HEK293 (cell line): Measurements from ENCODE around the gene PROCA1.
"Not testable (repeated sequence)": the region's sequence is repeated elsewhere in the genome, so short reads cannot be mapped to it uniquely, and the experiment has no call there.

Experiments
- CTCF ChIA-PET: fragments of 350-600 bp; formaldehyde crosslinking; extraction: SDS; loops from one replicate; lab custom pipeline; 2021; ENCODE audit warnings: antibody characterized with exemption; lab: Yijun Ruan, JAX
- POLR2A ChIA-PET: fragments of 300-600 bp; formaldehyde crosslinking; extraction: SDS; loops from one replicate; lab custom pipeline; 2020; ENCODE audit warnings: antibody characterized with exemption, inconsistent platforms; lab: Yijun Ruan, JAX
- H3K27ac ChIP-seq: fragments of 200-500 bp; sonication (Bioruptor generic); 2 replicates; pipeline ENCODE4 v1.5.1; 2014; ENCODE audit warnings: low read depth, low read length, control low read depth, inconsistent platforms; ENCODE audit errors: extremely low read depth
- H3K36me3 ChIP-seq, 2 experiments: fragments of 200-500 bp in 1 of 2; sonication (Bioruptor generic) in 1 of 2; 1 replicate in 1 of 2; 2 replicates in 1 of 2; pipeline ENCODE4 v1.5.1; 2014 to 2017; ENCODE audit warnings: inconsistent platforms in 2 of 2, low read length in 2 of 2; ENCODE audit not compliant: control insufficient read depth in 2 of 2, insufficient read depth in 1 of 2
- H3K4me1 ChIP-seq: fragments of 200-500 bp; sonication (Bioruptor generic); 2 replicates; pipeline ENCODE4 v1.5.1; 2014; ENCODE audit warnings: mild to moderate bottlenecking, low read length, inconsistent platforms; ENCODE audit not compliant: control insufficient read depth, insufficient read depth
- H3K4me3 ChIP-seq: 2 replicates; pipeline ENCODE4 v1.5.1; 2011; ENCODE audit warnings: low read depth, mild to moderate bottlenecking, control low read depth, low read length, moderate library complexity
- H3K9me3 ChIP-seq: fragments of 200-500 bp; sonication (Bioruptor generic); 2 replicates; pipeline ENCODE4 v1.5.1; 2014; ENCODE audit warnings: low read depth, low read length, inconsistent platforms; ENCODE audit not compliant: control insufficient read depth, insufficient read depth
- BCL11A ChIP-seq: fragments of 450-650 bp; formaldehyde crosslinking; IDR thresholded peaks from 2 replicates; pipeline ENCODE4 v1.5.1; 2016; ENCODE audit warnings: low read depth, missing biosample characterization, missing genetic modification characterization
- GLI4 ChIP-seq: fragments of 450-650 bp; formaldehyde crosslinking; IDR thresholded peaks from 2 replicates; pipeline ENCODE4 v1.5.1; 2016; ENCODE audit warnings: missing biosample characterization, missing genetic modification characterization
- GLIS2 ChIP-seq: fragments of 450-650 bp; formaldehyde crosslinking; IDR thresholded peaks from 2 replicates; pipeline ENCODE4 v1.5.1; 2016; ENCODE audit warnings: missing biosample characterization, missing genetic modification characterization
- MYNN ChIP-seq: fragments of 450-650 bp; formaldehyde crosslinking; IDR thresholded peaks from 2 replicates; pipeline ENCODE4 v1.5.1; 2016; ENCODE audit warnings: missing biosample characterization, missing genetic modification characterization, borderline replicate concordance
- ZBTB1 ChIP-seq: fragments of 450-650 bp; formaldehyde crosslinking; IDR thresholded peaks from 2 replicates; pipeline ENCODE4 v1.5.1; 2016; ENCODE audit warnings: missing biosample characterization, missing genetic modification characterization
- ZIC2 ChIP-seq: fragments of 450-650 bp; formaldehyde crosslinking; IDR thresholded peaks from 2 replicates; pipeline ENCODE4 v1.5.1; 2016; ENCODE audit warnings: missing biosample characterization, missing genetic modification characterization
- ZNF239 ChIP-seq: fragments of 450-650 bp; formaldehyde crosslinking; IDR thresholded peaks from 2 replicates; pipeline ENCODE4 v1.5.1; 2016; ENCODE audit warnings: missing biosample characterization, missing genetic modification characterization
- ZNF266 ChIP-seq: fragments of 450-650 bp; formaldehyde crosslinking; IDR thresholded peaks from 2 replicates; pipeline ENCODE4 v1.5.1; 2016; ENCODE audit warnings: missing biosample characterization, missing genetic modification characterization, low read depth
- ZNF302 ChIP-seq: fragments of 450-650 bp; formaldehyde crosslinking; IDR thresholded peaks from 2 replicates; pipeline ENCODE4 v1.5.1; 2016; ENCODE audit warnings: missing biosample characterization, missing genetic modification characterization, low read depth
- ZNF394 ChIP-seq: fragments of 450-650 bp; formaldehyde crosslinking; IDR thresholded peaks from 2 replicates; pipeline ENCODE4 v1.5.1; 2016; ENCODE audit warnings: missing biosample characterization, missing genetic modification characterization, mild to moderate bottlenecking, moderate library complexity, borderline replicate concordance
- ZNF521 ChIP-seq: fragments of 450-650 bp; formaldehyde crosslinking; IDR thresholded peaks from 2 replicates; pipeline ENCODE4 v1.5.1; 2017; ENCODE audit warnings: missing biosample characterization, mild to moderate bottlenecking, missing genetic modification characterization
- ZNF629 ChIP-seq: fragments of 450-650 bp; formaldehyde crosslinking; IDR thresholded peaks from 2 replicates; pipeline ENCODE4 v1.5.1; 2017; ENCODE audit warnings: missing biosample characterization, missing genetic modification characterization
- ZXDB ChIP-seq: fragments of 450-650 bp; formaldehyde crosslinking; IDR thresholded peaks from 2 replicates; pipeline ENCODE4 v1.5.1; 2016; ENCODE audit warnings: missing biosample characterization, missing genetic modification characterization
- TF ChIP-seq, protein P1 (sequence below): fragments of 450-650 bp; formaldehyde crosslinking; IDR thresholded peaks from 2 replicates; pipeline ENCODE4 v1.5.1; 2017; ENCODE audit warnings: missing biosample characterization, missing genetic modification characterization
- TF ChIP-seq, protein P2 (sequence below): fragments of 450-650 bp; formaldehyde crosslinking; IDR thresholded peaks from 2 replicates; pipeline ENCODE4 v1.5.1; 2016; ENCODE audit warnings: missing biosample characterization, missing genetic modification characterization
- TF ChIP-seq, protein P3 (sequence below): fragments of 450-650 bp; formaldehyde crosslinking; IDR thresholded peaks from 2 replicates; pipeline ENCODE4 v1.5.1; 2016; ENCODE audit warnings: missing biosample characterization, missing genetic modification characterization
- TF ChIP-seq, protein P4 (sequence below): fragments of 450-650 bp; formaldehyde crosslinking; IDR thresholded peaks from 2 replicates; pipeline ENCODE4 v1.5.1; 2016; ENCODE audit warnings: missing biosample characterization, missing genetic modification characterization

PROCA1 gene

DNA sequence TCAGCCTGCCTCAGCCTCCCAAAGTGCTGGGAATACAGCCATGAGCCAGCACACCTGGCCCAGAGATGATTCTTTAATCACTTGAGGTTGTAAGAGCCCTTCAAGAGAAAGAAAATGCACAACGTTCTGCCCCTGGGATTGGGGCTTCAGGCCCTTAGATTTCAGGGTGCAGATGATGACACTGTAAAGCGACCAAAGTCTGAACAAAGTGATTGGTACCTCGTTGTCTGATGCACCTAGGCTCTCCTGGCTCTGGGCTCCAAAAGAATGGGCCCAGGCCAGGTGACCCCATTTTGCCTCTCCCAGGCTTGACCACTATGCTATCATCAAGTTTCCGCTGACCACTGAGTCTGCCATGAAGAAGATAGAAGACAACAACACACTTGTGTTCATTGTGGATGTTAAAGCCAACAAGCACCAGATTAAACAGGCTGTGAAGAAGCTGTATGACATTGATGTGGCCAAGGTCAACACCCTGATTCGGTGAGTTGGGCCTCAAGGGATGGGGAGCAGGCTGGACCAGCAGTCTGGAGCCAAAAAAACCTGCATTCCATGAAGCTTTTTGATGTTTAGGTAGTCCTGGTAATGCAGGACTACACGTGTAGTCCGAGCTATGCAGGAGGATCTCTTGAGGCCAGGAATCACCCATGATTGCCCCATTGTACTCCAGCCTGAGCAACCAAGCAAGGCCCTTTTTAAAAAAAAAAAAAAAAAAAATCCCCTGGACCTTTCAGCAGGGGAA lies 10.9 kb upstream of the PROCA1 start:
- 0 out of 2 replicates have a peak, but pooled peaks have one; percentile 4 for TF ChIP-seq ZNF629 (tag by site-specific recombination)
- TF ChIP-seq BCL11A, result no peak
- no peak for TF ChIP-seq ZIC2 (tag by site-specific recombination)
- TF ChIP-seq ZBTB1 (tag by site-specific recombination), result no peak
- TF ChIP-seq GLI4 (tag by site-specific recombination), result no peak
- no peak for TF ChIP-seq ZNF521 (tag by site-specific recombination)
- no peak for TF ChIP-seq ZNF302 (tag by site-specific recombination)
- POLR2A ChIA-PET, result interaction anchor here (0.5 to 4.3 kb wide), 6 partner anchors 10 to 454 kb away, joined by 3 to 190 read pairs (median 4); partner anchors contain the start of gene PROCA1
- Histone ChIP-seq H3K36me3 (peaks cover 26 to 53% of the 10 kb centered on the region in 2 experiments), H3K4me1 (peaks cover 21% of the 10 kb centered on the region), H3K27ac (peak overlapping the region; percentile 90), H3K4me3 (no peak overlapping the region; the same call in 1 of the 2 replicates), H3K9me3 (no peaks in the 10 kb centered on the region)
- CTCF ChIA-PET, result interaction anchor here (0.7 to 13.6 kb wide), 3 partner anchors 24 to 684 kb away, joined by 3 to 445 read pairs (median 4); partner anchors contain the start of gene TRAF4

DNA sequence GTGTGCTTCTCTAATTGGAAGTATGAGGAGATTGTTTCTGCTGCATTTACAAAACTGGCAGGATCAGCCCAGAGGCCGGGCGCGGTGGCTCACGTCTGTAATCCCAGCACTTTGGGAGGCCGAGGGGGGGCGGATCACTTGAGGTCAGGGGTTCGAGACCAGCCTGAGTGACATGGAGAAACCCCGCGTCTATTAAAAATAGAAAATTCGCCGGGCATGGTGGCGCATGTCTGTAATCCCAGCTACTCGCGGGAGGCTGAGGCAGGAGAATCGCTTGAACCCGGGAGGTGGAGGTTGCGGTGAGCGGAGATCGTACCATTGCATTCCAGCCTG lies 9.3 kb upstream of the PROCA1 start:
- ChIA-PET POLR2A (interaction anchor here (0.6 to 4.3 kb wide), 6 partner anchors 14 to 231 kb away, joined by 3 to 190 read pairs (median 3); partner anchors contain the start of genes BLTP2 and PROCA1), CTCF (interaction anchor here (0.6 to 13.6 kb wide), 7 partner anchors 26 to 232 kb away, joined by 3 to 445 read pairs (median 4); partner anchors contain the start of genes BLTP2 and TRAF4)
- TF ChIP-seq MYNN (tag by site-specific recombination), result 0 out of 2 replicates have a peak, but pooled peaks have one; percentile 26
- 0 out of 2 replicates have a peak, but pooled peaks have one; percentile 22 for TF ChIP-seq GLIS2 (tag by site-specific recombination)
- TF ChIP-seq, protein P1, sequence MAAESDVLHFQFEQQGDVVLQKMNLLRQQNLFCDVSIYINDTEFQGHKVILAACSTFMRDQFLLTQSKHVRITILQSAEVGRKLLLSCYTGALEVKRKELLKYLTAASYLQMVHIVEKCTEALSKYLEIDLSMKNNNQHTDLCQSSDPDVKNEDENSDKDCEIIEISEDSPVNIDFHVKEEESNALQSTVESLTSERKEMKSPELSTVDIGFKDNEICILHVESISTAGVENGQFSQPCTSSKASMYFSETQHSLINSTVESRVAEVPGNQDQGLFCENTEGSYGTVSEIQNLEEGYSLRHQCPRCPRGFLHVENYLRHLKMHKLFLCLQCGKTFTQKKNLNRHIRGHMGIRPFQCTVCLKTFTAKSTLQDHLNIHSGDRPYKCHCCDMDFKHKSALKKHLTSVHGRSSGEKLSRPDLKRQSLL (tag by site-specific recombination), result peak; percentile 25; the same call in 1 of the 2 replicates
- TF ChIP-seq, protein P2, sequence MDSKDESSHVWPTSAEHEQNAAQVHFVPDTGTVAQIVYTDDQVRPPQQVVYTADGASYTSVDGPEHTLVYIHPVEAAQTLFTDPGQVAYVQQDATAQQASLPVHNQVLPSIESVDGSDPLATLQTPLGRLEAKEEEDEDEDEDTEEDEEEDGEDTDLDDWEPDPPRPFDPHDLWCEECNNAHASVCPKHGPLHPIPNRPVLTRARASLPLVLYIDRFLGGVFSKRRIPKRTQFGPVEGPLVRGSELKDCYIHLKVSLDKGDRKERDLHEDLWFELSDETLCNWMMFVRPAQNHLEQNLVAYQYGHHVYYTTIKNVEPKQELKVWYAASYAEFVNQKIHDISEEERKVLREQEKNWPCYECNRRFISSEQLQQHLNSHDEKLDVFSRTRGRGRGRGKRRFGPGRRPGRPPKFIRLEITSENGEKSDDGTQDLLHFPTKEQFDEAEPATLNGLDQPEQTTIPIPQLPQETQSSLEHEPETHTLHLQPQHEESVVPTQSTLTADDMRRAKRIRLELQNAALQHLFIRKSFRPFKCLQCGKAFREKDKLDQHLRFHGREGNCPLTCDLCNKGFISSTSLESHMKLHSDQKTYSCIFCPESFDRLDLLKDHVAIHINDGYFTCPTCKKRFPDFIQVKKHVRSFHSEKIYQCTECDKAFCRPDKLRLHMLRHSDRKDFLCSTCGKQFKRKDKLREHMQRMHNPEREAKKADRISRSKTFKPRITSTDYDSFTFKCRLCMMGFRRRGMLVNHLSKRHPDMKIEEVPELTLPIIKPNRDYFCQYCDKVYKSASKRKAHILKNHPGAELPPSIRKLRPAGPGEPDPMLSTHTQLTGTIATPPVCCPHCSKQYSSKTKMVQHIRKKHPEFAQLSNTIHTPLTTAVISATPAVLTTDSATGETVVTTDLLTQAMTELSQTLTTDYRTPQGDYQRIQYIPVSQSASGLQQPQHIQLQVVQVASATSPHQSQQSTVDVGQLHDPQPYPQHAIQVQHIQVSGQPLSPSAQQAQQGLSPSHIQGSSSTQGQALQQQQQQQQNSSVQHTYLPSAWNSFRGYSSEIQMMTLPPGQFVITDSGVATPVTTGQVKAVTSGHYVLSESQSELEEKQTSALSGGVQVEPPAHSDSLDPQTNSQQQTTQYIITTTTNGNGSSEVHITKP (tag by site-specific recombination), result peak; percentile 20; the same call in 1 of the 2 replicates
- 0 out of 2 replicates have a peak, but pooled peaks have one; percentile 12 for TF ChIP-seq ZNF394 (tag by site-specific recombination)
- TF ChIP-seq, protein P3, sequence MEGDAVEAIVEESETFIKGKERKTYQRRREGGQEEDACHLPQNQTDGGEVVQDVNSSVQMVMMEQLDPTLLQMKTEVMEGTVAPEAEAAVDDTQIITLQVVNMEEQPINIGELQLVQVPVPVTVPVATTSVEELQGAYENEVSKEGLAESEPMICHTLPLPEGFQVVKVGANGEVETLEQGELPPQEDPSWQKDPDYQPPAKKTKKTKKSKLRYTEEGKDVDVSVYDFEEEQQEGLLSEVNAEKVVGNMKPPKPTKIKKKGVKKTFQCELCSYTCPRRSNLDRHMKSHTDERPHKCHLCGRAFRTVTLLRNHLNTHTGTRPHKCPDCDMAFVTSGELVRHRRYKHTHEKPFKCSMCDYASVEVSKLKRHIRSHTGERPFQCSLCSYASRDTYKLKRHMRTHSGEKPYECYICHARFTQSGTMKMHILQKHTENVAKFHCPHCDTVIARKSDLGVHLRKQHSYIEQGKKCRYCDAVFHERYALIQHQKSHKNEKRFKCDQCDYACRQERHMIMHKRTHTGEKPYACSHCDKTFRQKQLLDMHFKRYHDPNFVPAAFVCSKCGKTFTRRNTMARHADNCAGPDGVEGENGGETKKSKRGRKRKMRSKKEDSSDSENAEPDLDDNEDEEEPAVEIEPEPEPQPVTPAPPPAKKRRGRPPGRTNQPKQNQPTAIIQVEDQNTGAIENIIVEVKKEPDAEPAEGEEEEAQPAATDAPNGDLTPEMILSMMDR, result 0 out of 2 replicates have a peak, but pooled peaks have one; percentile 3
- TF ChIP-seq ZXDB (tag by site-specific recombination), result peak; percentile 11; the same call in 1 of the 2 replicates
- peak; percentile 43; the same call in 1 of the 2 replicates for TF ChIP-seq ZNF239 (tag by site-specific recombination)
- 0 out of 2 replicates have a peak, but pooled peaks have one; percentile 4 for TF ChIP-seq ZNF266 (tag by site-specific recombination)
- TF ChIP-seq, protein P4, sequence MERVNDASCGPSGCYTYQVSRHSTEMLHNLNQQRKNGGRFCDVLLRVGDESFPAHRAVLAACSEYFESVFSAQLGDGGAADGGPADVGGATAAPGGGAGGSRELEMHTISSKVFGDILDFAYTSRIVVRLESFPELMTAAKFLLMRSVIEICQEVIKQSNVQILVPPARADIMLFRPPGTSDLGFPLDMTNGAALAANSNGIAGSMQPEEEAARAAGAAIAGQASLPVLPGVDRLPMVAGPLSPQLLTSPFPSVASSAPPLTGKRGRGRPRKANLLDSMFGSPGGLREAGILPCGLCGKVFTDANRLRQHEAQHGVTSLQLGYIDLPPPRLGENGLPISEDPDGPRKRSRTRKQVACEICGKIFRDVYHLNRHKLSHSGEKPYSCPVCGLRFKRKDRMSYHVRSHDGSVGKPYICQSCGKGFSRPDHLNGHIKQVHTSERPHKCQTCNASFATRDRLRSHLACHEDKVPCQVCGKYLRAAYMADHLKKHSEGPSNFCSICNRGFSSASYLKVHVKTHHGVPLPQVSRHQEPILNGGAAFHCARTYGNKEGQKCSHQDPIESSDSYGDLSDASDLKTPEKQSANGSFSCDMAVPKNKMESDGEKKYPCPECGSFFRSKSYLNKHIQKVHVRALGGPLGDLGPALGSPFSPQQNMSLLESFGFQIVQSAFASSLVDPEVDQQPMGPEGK, result 0 out of 2 replicates have a peak, but pooled peaks have one; percentile 25
- peak overlapping the region; percentile 92 for H3K4me3 ChIP-seq
- peaks cover 26 to 61% of the 10 kb centered on the region in 2 experiments for H3K36me3 ChIP-seq
- peaks cover 21% of the 10 kb centered on the region for H3K4me1 ChIP-seq
- H3K27ac ChIP-seq, result peak overlapping the region; percentile 90
- H3K9me3 ChIP-seq, result not testable (repeated sequence)
